GM12878 (cell line): ENCODE measurements around the gene ARMC6.

ENCODE experiments used
- CBFB ChIP-seq: IDR thresholded peaks from 2 replicates; pipeline ENCODE4 v1.6.1; 2016; ENCODE audit warnings: antibody characterized with exemption, low read depth
- MAX ChIP-seq: IDR thresholded peaks from 2 replicates; pipeline ENCODE4 v1.6.1; 2012; ENCODE audit warnings: low read depth, low read length, improper control_type of control experiment
- RAD21 ChIP-seq: IDR thresholded peaks from 2 replicates; pipeline ENCODE4 v1.6.1; 2011; ENCODE audit warnings: mild to moderate bottlenecking, low read depth, low read length, moderate library complexity; ENCODE audit not compliant: insufficient read depth
- RAD51 ChIP-seq: fragments of 450-650 bp; IDR thresholded peaks from 2 replicates; pipeline ENCODE4 v1.6.1; 2016; ENCODE audit warnings: moderate library complexity, mild to moderate bottlenecking, inconsistent platforms
- SRF ChIP-seq, 2 experiments: IDR thresholded peaks; 2 replicates each; pipeline ENCODE4 v1.6.1; 2011; ENCODE audit warnings: low read depth in 2 of 2, low read length in 2 of 2, mild to moderate bottlenecking in 1 of 2, moderate library complexity in 1 of 2
- ZNF24 ChIP-seq: fragments of 450-650 bp; IDR thresholded peaks from 2 replicates; pipeline ENCODE4 v1.6.1; 2017; ENCODE audit warnings: antibody characterized with exemption, mild to moderate bottlenecking

- TF ChIP-seq ZNF24 (no peak), MAX (no peak), SRF (IDR thresholded peaks at IDR 0.05; ENCODE audit: low read depth in 2 of 2, low read length in 2 of 2) (no peak), RAD21 (no peak), RAD51 (no peak), CBFB (no peak)
Observed at GRCh38 chr19:18991006-18991405, 42.4 kb upstream of the ARMC6 start.
